NCI-H2107 (cell line): Measurements from ENCODE around the gene UTP25.
"Not testable (repeated sequence)": the region's sequence is repeated elsewhere in the genome, so short reads cannot be mapped to it uniquely, and the experiment has no call there.

ENCODE experiments used
- DNase-seq: peaks from one replicate; lab custom pipeline; 2025; lab: John Stamatoyannopoulos, UW

UTP25 gene

GRCh38 chr1:209898271-209898670, 70.5 kb downstream of the UTP25 start:
- not testable (repeated sequence) for DNase-seq

DNA sequence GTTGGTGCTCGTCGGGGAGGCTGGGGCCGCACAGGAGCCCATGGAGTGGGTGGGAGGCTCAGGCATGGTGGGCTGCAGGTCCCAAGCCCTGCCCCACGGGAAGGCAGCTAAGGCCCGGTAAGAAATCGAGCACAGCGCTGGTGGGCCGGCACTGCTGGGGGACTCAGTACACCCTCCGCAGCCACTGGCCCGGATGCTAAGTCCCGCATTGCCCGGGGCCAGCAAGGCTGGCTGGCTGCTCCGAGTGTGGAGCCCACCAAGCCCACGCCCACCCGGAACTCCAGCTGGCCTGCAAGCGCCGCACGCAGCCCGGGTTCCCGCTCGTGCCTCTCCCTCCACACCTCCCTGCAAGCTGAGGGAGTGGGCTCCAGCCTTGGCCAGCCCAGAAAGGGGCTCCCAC, 71.1 kb downstream of the UTP25 start:
- DNase-seq, result not testable (repeated sequence)

DNA sequence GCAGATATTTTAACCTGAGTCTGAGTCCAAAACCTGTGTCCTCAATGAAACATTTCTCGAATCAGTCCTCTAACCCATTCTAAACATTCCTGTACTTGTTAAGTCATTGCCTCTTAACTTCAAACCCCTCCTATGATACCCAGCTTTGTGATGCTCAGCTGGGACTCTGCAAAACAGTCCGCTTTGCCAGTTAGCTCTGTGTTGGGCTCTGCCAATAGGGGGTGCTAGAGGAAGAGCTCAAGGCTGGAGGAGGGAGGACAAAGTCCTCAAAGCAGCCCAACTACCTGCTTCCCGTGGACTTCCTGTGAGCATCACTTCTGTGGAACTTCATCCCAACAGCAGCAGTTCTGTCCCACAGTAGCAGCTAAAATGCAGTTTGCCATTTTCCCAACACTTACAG, 72.2 kb downstream of the UTP25 start:
- DNase-seq, result no peak

DNA sequence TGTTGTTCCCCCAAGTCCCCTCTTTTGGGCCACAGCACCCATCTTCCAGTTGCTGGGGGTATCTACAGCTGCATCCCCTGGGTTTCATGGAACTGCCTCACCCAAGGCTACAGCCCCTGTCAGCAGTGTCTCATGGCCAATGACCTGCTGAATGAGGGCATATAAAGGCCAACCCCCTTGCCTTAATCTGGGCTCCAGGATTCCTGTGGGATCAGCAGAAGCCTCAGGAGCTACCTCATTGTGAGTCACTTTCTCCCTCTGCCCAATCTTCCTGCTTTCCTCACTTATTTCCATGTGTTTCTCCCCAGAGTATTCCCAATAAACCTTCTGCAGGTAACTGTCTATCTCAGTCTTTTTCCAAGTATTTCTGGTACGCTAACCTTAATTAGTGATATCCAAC, 73.0 kb downstream of the UTP25 start:
- no peak for DNase-seq

- no peak for DNase-seq
Observed at GRCh38 chr1:209901211-209901610, 73.4 kb downstream of the UTP25 start.

DNA sequence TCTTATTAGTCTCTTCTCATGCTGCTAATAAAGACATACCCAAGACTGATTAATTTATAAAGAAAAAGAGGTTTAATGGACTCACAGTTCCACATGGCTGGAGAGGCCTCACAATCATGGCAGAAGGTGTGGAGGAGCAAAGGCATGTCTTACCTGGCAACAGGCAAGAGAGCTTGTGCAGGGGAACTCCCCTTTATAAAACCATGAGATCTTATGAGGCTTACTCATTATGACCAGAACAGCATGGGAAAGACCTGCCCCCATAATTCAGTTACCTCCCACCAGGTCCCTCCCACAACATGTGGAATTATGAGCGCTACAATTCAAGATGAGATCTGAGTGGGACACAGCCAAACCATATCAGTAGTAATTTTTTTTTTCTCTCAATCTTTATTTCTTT, 77.0 kb downstream of the UTP25 start:
- not testable (repeated sequence) for DNase-seq
